K562 (cell line): ENCODE results near the gene FAM184B. TPM values are rescaled to one million over a fixed set of nuclear protein-coding genes. Genes with fewer than 3 reads are reported as not detected.
A peak's percentile ranks its signal among the peaks of the same experiment; 100 is the strongest.

ENCODE experiments used
- ARHGAP35 ChIP-seq: fragments of 450-650 bp; IDR thresholded peaks from 2 replicates; pipeline ENCODE4 v1.6.1; 2018; ENCODE audit not compliant: partially characterized antibody
- DPF2 ChIP-seq: fragments of 450-650 bp; IDR thresholded peaks from 2 replicates; pipeline ENCODE4 v1.6.1; 2016
- GTF2F1 ChIP-seq: IDR thresholded peaks from 2 replicates; pipeline ENCODE4 v1.6.1; 2011; ENCODE audit warnings: low read depth, low read length, improper control_type of control experiment
- HNRNPK ChIP-seq: fragments of 200-400 bp; formaldehyde crosslinking; IDR thresholded peaks from one replicate; pipeline ENCODE4 v1.6.1; 2018; ENCODE audit warnings: mild to moderate bottlenecking, low read depth, low read length; ENCODE audit not compliant: poor library complexity, severe bottlenecking
- HOXB6 ChIP-seq: fragments of 250-450 bp; sonication (Bioruptor Pico); IDR thresholded peaks from 2 replicates; pipeline ENCODE4 v1.5.1; 2022; ENCODE audit warnings: mild to moderate bottlenecking, borderline replicate concordance
- LEF1 ChIP-seq: fragments of 450-650 bp; IDR thresholded peaks from 2 replicates; pipeline ENCODE4 v1.6.1; 2016; ENCODE audit warnings: mild to moderate bottlenecking
- NEUROD1 ChIP-seq: fragments of 150-350 bp; IDR thresholded peaks from 2 replicates; pipeline ENCODE4 v1.6.1; 2014; ENCODE audit warnings: borderline replicate concordance, low read length, low read depth; ENCODE audit not compliant: partially characterized antibody
- NFRKB ChIP-seq: fragments of 450-650 bp; IDR thresholded peaks from 2 replicates; pipeline ENCODE4 v1.6.1; 2016; ENCODE audit warnings: low read depth
- PHB ChIP-seq: fragments of 250-450 bp; sonication (Bioruptor Pico); IDR thresholded peaks from 2 replicates; pipeline ENCODE4 v1.5.0; 2021
- RBBP5 ChIP-seq: fragments of 200-600 bp; sonication (generic); IDR thresholded peaks from 2 replicates; pipeline ENCODE4 v1.6.1; 2012; ENCODE audit warnings: borderline replicate concordance, mild to moderate bottlenecking, low read length, control low read depth, inconsistent platforms; ENCODE audit not compliant: insufficient read depth, poor library complexity, severe bottlenecking
- TAL1 ChIP-seq: fragments of 450-650 bp; IDR thresholded peaks from 2 replicates; pipeline ENCODE4 v1.6.1; 2016; ENCODE audit warnings: mild to moderate bottlenecking
- TEAD1 ChIP-seq, 2 experiments: fragments of 450-650 bp in 1 of 2; sonication (generic) in 1 of 2; formaldehyde crosslinking; IDR thresholded peaks; 2 replicates each; pipeline versions ENCODE4 v1.4.0 to v1.8.0; 2020 to 2022; ENCODE audit warnings: mild to moderate bottlenecking in 2 of 2, missing genetic modification reagents in 1 of 2
- ZBTB1 ChIP-seq: sonication (generic); formaldehyde crosslinking; IDR thresholded peaks from 2 replicates; pipeline ENCODE4 v1.8.1; 2023; ENCODE audit warnings: missing genetic modification reagents, low read depth, mild to moderate bottlenecking, borderline replicate concordance
- ZNF668 ChIP-seq: fragments of 250-450 bp; sonication (Bioruptor Pico); IDR thresholded peaks from 2 replicates; pipeline ENCODE4 v1.8.0; 2022; ENCODE audit warnings: mild to moderate bottlenecking, inconsistent platforms
- ZNF764 ChIP-seq: fragments of 250-450 bp; sonication (Bioruptor Pico); IDR thresholded peaks from 2 replicates; pipeline ENCODE4 v1.4.0; 2020; ENCODE audit warnings: low read depth, mild to moderate bottlenecking, moderate library complexity
- polyA plus RNA-seq, 8 experiments: library from polyadenylated mRNA; depleted of rRNA in 4 of 8; stranded (reverse) in 5 of 8; unstranded in 3 of 8; fragments of >200 nt; fragmentation: Nextera tagmentation in 2 of 8; fragmentation: Illumina TruSeq in 1 of 8; extraction: Ambion mirVana in 2 of 8; extraction: Trizol in 1 of 8; gene quantifications; 2 replicates each; pipeline versions ENCODE4 v1.2.1 to v1.2.3, GENCODE V29; 2011 to 2014; ENCODE audit warnings: inconsistent platforms in 1 of 8, missing spikeins in 1 of 8
- total RNA-seq, 7 experiments: library from RNA; depleted of rRNA in 6 of 7; stranded (reverse); fragments of >200 nt in 6 of 7; fragmentation: Illumina TruSeq in 2 of 7; extraction: Trizol in 2 of 7; gene quantifications; 2 replicates each; pipeline versions ENCODE4 v1.2.1 to v1.2.3, GENCODE V29; 2011 to 2021; ENCODE audit warnings: low replicate concordance in 1 of 7
- TF ChIP-seq, protein P1 (sequence below): IDR thresholded peaks from 2 replicates; pipeline ENCODE4 v1.6.1; 2016; ENCODE audit warnings: missing genetic modification characterization, missing compliant biosample characterization
- TF ChIP-seq, protein P2 (sequence below), 2 experiments: fragments of 450-650 bp in 1 of 2; IDR thresholded peaks; 2 replicates each; pipeline ENCODE4 v1.6.1; 2011 to 2017; ENCODE audit warnings: low read depth in 2 of 2, antibody characterized with exemption in 1 of 2, borderline replicate concordance in 1 of 2, low read length in 1 of 2, mild to moderate bottlenecking in 1 of 2, mixed read lengths in 1 of 2; ENCODE audit not compliant: control insufficient read depth in 1 of 2
- TF ChIP-seq, protein P3 (sequence below): fragments of 450-650 bp; IDR thresholded peaks from 2 replicates; pipeline ENCODE4 v1.6.1; 2016
- TF ChIP-seq, protein P4 (sequence below): fragments of 250-450 bp; sonication (Bioruptor Pico); IDR thresholded peaks from 2 replicates; pipeline ENCODE4 v1.5.0; 2022; ENCODE audit warnings: mild to moderate bottlenecking
- TF ChIP-seq, protein P5 (sequence below), 2 experiments: fragments of 450-650 bp; IDR thresholded peaks; 2 replicates each; pipeline ENCODE4 v1.6.1; 2016

The FAM184B gene
- total and polyA plus RNA-seq, 9 of the 15 experiments (the other 6 are each of a cell fraction or from before 2014, with no cell fraction given): not detected

DNA sequence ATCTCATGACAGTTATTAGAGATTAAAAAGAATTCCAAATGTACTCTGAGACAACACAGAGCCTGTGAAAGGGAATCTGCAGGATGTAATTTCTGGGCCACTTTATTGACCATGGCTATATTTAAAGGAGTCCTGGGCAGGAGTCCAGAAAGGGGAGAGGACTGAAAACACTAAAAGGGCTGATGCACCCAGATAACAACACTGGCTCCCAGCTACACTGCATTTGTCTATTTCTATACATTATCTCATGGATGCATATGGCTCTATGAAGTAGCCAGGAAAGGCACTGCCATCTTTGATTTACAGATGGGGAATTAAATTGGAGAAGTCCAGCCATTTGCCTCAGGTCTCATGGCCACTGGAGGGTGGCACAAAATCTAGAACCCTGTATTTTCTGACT lies 111.0 kb downstream of the FAM184B start (continued):
- TF ChIP-seq, protein P1, sequence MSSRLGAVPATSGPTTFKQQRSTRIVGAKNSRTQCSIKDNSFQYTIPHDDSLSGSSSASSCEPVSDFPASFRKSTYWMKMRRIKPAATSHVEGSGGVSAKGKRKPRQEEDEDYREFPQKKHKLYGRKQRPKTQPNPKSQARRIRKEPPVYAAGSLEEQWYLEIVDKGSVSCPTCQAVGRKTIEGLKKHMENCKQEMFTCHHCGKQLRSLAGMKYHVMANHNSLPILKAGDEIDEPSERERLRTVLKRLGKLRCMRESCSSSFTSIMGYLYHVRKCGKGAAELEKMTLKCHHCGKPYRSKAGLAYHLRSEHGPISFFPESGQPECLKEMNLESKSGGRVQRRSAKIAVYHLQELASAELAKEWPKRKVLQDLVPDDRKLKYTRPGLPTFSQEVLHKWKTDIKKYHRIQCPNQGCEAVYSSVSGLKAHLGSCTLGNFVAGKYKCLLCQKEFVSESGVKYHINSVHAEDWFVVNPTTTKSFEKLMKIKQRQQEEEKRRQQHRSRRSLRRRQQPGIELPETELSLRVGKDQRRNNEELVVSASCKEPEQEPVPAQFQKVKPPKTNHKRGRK (tag): no peak
- TF ChIP-seq ZNF668 (CRISPR knock-in tag): no peak
- no peak for TF ChIP-seq PHB
- TF ChIP-seq, protein P2, sequence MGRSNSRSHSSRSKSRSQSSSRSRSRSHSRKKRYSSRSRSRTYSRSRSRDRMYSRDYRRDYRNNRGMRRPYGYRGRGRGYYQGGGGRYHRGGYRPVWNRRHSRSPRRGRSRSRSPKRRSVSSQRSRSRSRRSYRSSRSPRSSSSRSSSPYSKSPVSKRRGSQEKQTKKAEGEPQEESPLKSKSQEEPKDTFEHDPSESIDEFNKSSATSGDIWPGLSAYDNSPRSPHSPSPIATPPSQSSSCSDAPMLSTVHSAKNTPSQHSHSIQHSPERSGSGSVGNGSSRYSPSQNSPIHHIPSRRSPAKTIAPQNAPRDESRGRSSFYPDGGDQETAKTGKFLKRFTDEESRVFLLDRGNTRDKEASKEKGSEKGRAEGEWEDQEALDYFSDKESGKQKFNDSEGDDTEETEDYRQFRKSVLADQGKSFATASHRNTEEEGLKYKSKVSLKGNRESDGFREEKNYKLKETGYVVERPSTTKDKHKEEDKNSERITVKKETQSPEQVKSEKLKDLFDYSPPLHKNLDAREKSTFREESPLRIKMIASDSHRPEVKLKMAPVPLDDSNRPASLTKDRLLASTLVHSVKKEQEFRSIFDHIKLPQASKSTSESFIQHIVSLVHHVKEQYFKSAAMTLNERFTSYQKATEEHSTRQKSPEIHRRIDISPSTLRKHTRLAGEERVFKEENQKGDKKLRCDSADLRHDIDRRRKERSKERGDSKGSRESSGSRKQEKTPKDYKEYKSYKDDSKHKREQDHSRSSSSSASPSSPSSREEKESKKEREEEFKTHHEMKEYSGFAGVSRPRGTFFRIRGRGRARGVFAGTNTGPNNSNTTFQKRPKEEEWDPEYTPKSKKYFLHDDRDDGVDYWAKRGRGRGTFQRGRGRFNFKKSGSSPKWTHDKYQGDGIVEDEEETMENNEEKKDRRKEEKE (IDR thresholded peaks at IDR 0.05; ENCODE audit: borderline replicate concordance in 1 of 2, control insufficient read depth in 1 of 2, low read depth in 2 of 2, low read length in 1 of 2): no peak
- peak; percentile 76 for TF ChIP-seq NEUROD1
- TF ChIP-seq, protein P3, sequence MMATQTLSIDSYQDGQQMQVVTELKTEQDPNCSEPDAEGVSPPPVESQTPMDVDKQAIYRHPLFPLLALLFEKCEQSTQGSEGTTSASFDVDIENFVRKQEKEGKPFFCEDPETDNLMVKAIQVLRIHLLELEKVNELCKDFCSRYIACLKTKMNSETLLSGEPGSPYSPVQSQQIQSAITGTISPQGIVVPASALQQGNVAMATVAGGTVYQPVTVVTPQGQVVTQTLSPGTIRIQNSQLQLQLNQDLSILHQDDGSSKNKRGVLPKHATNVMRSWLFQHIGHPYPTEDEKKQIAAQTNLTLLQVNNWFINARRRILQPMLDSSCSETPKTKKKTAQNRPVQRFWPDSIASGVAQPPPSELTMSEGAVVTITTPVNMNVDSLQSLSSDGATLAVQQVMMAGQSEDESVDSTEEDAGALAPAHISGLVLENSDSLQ: peak; percentile 48; the same call in 1 of the 2 replicates
- no peak for TF ChIP-seq RBBP5
- TF ChIP-seq HNRNPK: no peak
- TF ChIP-seq, protein P4, sequence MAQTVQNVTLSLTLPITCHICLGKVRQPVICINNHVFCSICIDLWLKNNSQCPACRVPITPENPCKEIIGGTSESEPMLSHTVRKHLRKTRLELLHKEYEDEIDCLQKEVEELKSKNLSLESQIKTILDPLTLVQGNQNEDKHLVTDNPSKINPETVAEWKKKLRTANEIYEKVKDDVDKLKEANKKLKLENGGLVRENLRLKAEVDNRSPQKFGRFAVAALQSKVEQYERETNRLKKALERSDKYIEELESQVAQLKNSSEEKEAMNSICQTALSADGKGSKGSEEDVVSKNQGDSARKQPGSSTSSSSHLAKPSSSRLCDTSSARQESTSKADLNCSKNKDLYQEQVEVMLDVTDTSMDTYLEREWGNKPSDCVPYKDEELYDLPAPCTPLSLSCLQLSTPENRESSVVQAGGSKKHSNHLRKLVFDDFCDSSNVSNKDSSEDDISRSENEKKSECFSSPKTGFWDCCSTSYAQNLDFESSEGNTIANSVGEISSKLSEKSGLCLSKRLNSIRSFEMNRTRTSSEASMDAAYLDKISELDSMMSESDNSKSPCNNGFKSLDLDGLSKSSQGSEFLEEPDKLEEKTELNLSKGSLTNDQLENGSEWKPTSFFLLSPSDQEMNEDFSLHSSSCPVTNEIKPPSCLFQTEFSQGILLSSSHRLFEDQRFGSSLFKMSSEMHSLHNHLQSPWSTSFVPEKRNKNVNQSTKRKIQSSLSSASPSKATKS (CRISPR knock-in tag): no peak
- 0 out of 4 replicates have a peak, but pooled peaks of 1 of the 2 experiments have one; percentile 10 for TF ChIP-seq TEAD1 (CRISPR knock-in tag; IDR thresholded peaks at IDR 0.05)
- peak; percentile 97 for TF ChIP-seq DPF2
- no peak for TF ChIP-seq NFRKB
- TF ChIP-seq ZBTB1: no peak
- no peak for TF ChIP-seq GTF2F1
- no peak for TF ChIP-seq ARHGAP35
- no peak for TF ChIP-seq HOXB6 (CRISPR knock-in tag)
- TF ChIP-seq LEF1: peak; percentile 64; the same call in 1 of the 2 replicates
- TF ChIP-seq TAL1: peak; percentile 96
- TF ChIP-seq ZNF764 (CRISPR knock-in tag): no peak
- TF ChIP-seq, protein P5, sequence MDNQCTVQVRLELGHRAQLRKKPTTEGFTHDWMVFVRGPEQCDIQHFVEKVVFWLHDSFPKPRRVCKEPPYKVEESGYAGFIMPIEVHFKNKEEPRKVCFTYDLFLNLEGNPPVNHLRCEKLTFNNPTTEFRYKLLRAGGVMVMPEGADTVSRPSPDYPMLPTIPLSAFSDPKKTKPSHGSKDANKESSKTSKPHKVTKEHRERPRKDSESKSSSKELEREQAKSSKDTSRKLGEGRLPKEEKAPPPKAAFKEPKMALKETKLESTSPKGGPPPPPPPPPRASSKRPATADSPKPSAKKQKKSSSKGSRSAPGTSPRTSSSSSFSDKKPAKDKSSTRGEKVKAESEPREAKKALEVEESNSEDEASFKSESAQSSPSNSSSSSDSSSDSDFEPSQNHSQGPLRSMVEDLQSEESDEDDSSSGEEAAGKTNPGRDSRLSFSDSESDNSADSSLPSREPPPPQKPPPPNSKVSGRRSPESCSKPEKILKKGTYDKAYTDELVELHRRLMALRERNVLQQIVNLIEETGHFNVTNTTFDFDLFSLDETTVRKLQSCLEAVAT (IDR thresholded peaks at IDR 0.05): no peak
